Hepatocyte (in vitro differentiated cells): Measurements from ENCODE around the gene LNPEP. TPM values are rescaled to one million over a fixed set of nuclear protein-coding genes. Genes with fewer than 3 reads are reported as not detected.
"Not testable (repeated sequence)": the region's sequence is repeated elsewhere in the genome, so short reads cannot be mapped to it uniquely, and the experiment has no call there.

Source experiments
- DNase-seq: peaks from one replicate; pipeline ENCODE4 v3.0.0-alpha.2; 2016; ENCODE audit warnings: low spot score
- H2AFZ ChIP-seq: fragments of 200-600 bp; sonication (generic); 2 replicates; pipeline ENCODE4 v1.6.0; 2016; ENCODE audit warnings: antibody characterized with exemption, mild to moderate bottlenecking
- H3K27ac ChIP-seq: fragments of 200-600 bp; sonication (generic); 2 replicates; pipeline ENCODE4 v1.5.1; 2016; ENCODE audit warnings: mild to moderate bottlenecking
- H3K27me3 ChIP-seq: fragments of 200-600 bp; sonication (generic); 2 replicates; pipeline ENCODE4 v1.6.1; 2016
- H3K36me3 ChIP-seq: fragments of 200-600 bp; sonication (generic); replicated peaks from 2 replicates; pipeline ENCODE4 v1.5.1; 2016; ENCODE audit warnings: low read depth; ENCODE audit not compliant: insufficient read depth
- H3K4me1 ChIP-seq: fragments of 200-600 bp; sonication (generic); 2 replicates; pipeline ENCODE4 v1.5.1; 2016; ENCODE audit warnings: mild to moderate bottlenecking, moderate library complexity; ENCODE audit not compliant: insufficient read depth
- H3K4me2 ChIP-seq: fragments of 200-600 bp; sonication (generic); 2 replicates; pipeline ENCODE4 v1.6.0; 2016
- H3K4me3 ChIP-seq: fragments of 200-600 bp; sonication (generic); 2 replicates; pipeline ENCODE4 v1.5.1; 2016; ENCODE audit warnings: mild to moderate bottlenecking
- H3K79me2 ChIP-seq: fragments of 200-600 bp; sonication (generic); 2 replicates; pipeline ENCODE4 v1.6.0; 2017; ENCODE audit warnings: mild to moderate bottlenecking
- H3K9me2 ChIP-seq: fragments of 200-600 bp; sonication (generic); replicated peaks from 2 replicates; pipeline ENCODE4 v1.6.0; 2017; ENCODE audit warnings: mild to moderate bottlenecking; ENCODE audit not compliant: insufficient read depth
- H3K9me3 ChIP-seq: fragments of 200-600 bp; sonication (generic); 2 replicates; pipeline ENCODE4 v1.5.1; 2016; ENCODE audit warnings: low read depth, mild to moderate bottlenecking
- H4K20me1 ChIP-seq: fragments of 200-600 bp; sonication (generic); 2 replicates; pipeline ENCODE4 v1.6.0; 2016; ENCODE audit warnings: mild to moderate bottlenecking; ENCODE audit not compliant: insufficient read depth, poor library complexity, severe bottlenecking
- CTCF ChIP-seq: fragments of 200-600 bp; sonication (generic); IDR thresholded peaks from 2 replicates; pipeline ENCODE4 v1.5.1; 2016; ENCODE audit warnings: antibody characterized with exemption, mild to moderate bottlenecking; ENCODE audit not compliant: poor library complexity
- EZH2 ChIP-seq: fragments of 200-600 bp; sonication (generic); IDR thresholded peaks from 2 replicates; pipeline ENCODE4 v1.6.1; 2016; ENCODE audit warnings: antibody characterized with exemption, mild to moderate bottlenecking, borderline replicate concordance
- EZH2phosphoT487 ChIP-seq: fragments of 200-600 bp; sonication (generic); IDR thresholded peaks from one replicate; pipeline ENCODE4 v1.6.1; 2018; ENCODE audit warnings: antibody characterized with exemption, mild to moderate bottlenecking, low read depth, moderate library complexity; ENCODE audit not compliant: unreplicated experiment, severe bottlenecking
- WGBS: methylation state at CpG from one replicate; pipeline ENCODE4 v1.1.6; 2016; ENCODE audit warnings: low lambda C conversion rate; ENCODE audit errors: missing lambda C conversion rate; 5-methylcytosine and 5-hydroxymethylcytosine counted together
- polyA plus RNA-seq: library from polyadenylated mRNA; unstranded; fragments of >200 nt; fragmentation: Nextera tagmentation; extraction: Ambion mirVana; gene quantifications from 2 replicates; pipeline ENCODE4 v1.2.1, GENCODE V29; 2016
- total RNA-seq: library from RNA; depleted of rRNA; stranded (reverse); fragments of >200 nt; gene quantifications from 2 replicates; pipeline ENCODE4 v1.2.3, GENCODE V29; 2014

LNPEP gene
- total and polyA plus RNA-seq, 2 experiments from 2014 or later = 4.9 to 32.6 TPM

GRCh38 chr5:96928931-96929708 lies 6.8 kb upstream of the LNPEP start:
- H3K27ac ChIP-seq = no peak overlapping the region
- no peaks in the 10 kb centered on the region for H3K36me3 ChIP-seq
- no peak overlapping the region for H3K4me3 ChIP-seq
- TF ChIP-seq EZH2 (no peak), EZH2phosphoT487 (no peak), CTCF (no peak)
- H3K27me3 ChIP-seq = no peaks in the 10 kb centered on the region
- no peaks in the 10 kb centered on the region for H3K9me2 ChIP-seq
- H3K9me3 ChIP-seq = no peaks in the 10 kb centered on the region
- peaks cover 10% of the 10 kb centered on the region for H3K79me2 ChIP-seq
- 95% methylated on average over 7 of the region's 7 CpGs for WGBS
- no peak overlapping the region for H2AFZ ChIP-seq
- H3K4me2 ChIP-seq = no peak overlapping the region
- no peak for DNase-seq
- H4K20me1 ChIP-seq = no peaks in the 10 kb centered on the region
- peaks cover 10% of the 10 kb centered on the region for H3K4me1 ChIP-seq

GRCh38 chr5:96930058-96930457 lies 5.8 kb upstream of the LNPEP start:
- H3K9me3 ChIP-seq = no peaks in the 10 kb centered on the region
- H3K9me2 ChIP-seq = no peaks in the 10 kb centered on the region
- no peak overlapping the region for H2AFZ ChIP-seq
- no peaks in the 10 kb centered on the region for H3K27me3 ChIP-seq
- H3K4me1 ChIP-seq = peaks cover 10% of the 10 kb centered on the region
- WGBS = 86% methylated on average over 3 of the region's 3 CpGs
- TF ChIP-seq EZH2 (no peak), CTCF (no peak), EZH2phosphoT487 (no peak)
- H3K27ac ChIP-seq = no peak overlapping the region
- H3K4me3 ChIP-seq = no peak overlapping the region
- H3K4me2 ChIP-seq = no peak overlapping the region
- peaks cover 10% of the 10 kb centered on the region for H3K79me2 ChIP-seq
- H3K36me3 ChIP-seq = no peaks in the 10 kb centered on the region
- no peak for DNase-seq
- no peaks in the 10 kb centered on the region for H4K20me1 ChIP-seq

- Histone ChIP-seq H3K27me3 (no peaks in the 10 kb centered on the region), H3K36me3 (no peaks in the 10 kb centered on the region), H3K9me3 (no peaks in the 10 kb centered on the region), H3K4me2 (no peak overlapping the region), H3K4me1 (peaks cover 10% of the 10 kb centered on the region), H3K27ac (no peak overlapping the region), H2AFZ (no peak overlapping the region), H3K4me3 (no peak overlapping the region), H4K20me1 (no peaks in the 10 kb centered on the region), H3K79me2 (peaks cover 10% of the 10 kb centered on the region), H3K9me2 (no peaks in the 10 kb centered on the region)
- WGBS = 90% methylated on average over 3 of the region's 3 CpGs
- no peak for TF ChIP-seq EZH2
- TF ChIP-seq EZH2phosphoT487 = no peak
- TF ChIP-seq CTCF = no peak
- DNase-seq = no peak
Observed at GRCh38 chr5:96930589-96930988, 5.3 kb upstream of the LNPEP start.

GRCh38 chr5:96931037-96931436 lies 4.8 kb upstream of the LNPEP start:
- H3K27ac ChIP-seq, H3K9me3 ChIP-seq, H3K4me2 ChIP-seq, H4K20me1 ChIP-seq, H2AFZ ChIP-seq, H3K27me3 ChIP-seq, DNase-seq, H3K9me2 ChIP-seq, H3K36me3 ChIP-seq, H3K4me3 ChIP-seq, H3K79me2 ChIP-seq: not testable (repeated sequence)
- 97% methylated on average over 2 of the region's 2 CpGs for WGBS
- peaks cover 10% of the 10 kb centered on the region for H3K4me1 ChIP-seq
